ENCODE results near the gene E2F6.

E2F6 gene

GRCh38 chr2:11492244-11492643 lies 26.3 kb upstream of the E2F6 start:
- no peak for DNase-seq

GRCh38 chr2:11491348-11491933 lies 25.5 kb upstream of the E2F6 start:
- DNase-seq = no peak

GRCh38 chr2:11490194-11490593 lies 24.2 kb upstream of the E2F6 start:
- no peak for DNase-seq

DNA sequence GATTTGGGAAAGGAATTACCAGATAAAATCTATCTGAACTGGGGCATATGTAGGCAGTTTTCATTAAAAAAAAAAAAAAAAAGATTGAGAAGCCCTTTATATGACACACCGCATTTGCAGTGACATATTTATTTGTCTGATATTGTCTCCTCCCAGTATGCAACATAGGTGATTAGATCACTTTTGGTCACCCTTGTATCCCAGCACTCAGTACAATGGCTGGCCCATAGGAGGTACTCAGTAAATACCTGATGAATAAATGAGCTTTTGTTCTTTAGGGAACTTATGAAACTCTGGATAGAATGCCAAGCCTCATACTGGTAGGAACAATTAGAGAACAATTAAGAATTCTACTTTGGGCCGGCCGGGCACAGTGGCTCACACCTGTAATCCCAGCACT lies 22.8 kb upstream of the E2F6 start:
- no peak for DNase-seq

GRCh38 chr2:11483806-11484617 lies 18.1 kb upstream of the E2F6 start:
- peak; percentile 85 for DNase-seq

DNA sequence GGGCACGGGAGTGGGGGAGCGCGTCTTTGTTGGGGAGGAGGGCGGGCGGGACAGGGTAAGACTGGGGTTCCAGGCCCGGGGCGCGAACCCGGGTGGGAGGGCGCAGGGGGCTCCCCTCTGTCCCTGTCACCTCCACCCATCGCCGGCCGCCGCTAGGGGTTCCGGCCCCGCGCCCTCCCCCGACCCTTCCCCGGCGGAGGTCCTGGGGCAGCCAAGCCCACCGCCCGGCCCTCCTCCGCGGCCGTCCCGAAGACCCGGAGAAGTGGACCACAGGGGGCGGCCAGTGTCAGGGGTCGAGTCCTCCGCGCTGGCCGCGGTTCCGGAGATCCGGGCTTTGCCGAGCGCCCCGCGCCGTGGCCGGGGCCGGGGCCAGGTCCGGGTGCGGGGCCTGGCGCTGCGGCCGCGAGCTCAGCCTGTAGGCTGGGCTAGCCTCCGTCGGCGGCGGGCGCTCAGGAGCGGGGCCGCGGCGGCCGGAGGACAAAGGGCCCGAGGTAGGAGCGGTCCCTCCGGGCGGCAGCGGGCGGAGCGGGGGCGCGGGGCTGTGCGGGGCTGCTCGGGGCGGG lies 16.6 kb upstream of the E2F6 start:
- no peak for DNase-seq

GRCh38 chr2:11481789-11482472 lies 16.0 kb upstream of the E2F6 start:
- DNase-seq = no peak

GRCh38 chr2:11481426-11481788 lies 15.4 kb upstream of the E2F6 start:
- DNase-seq = no peak

DNA sequence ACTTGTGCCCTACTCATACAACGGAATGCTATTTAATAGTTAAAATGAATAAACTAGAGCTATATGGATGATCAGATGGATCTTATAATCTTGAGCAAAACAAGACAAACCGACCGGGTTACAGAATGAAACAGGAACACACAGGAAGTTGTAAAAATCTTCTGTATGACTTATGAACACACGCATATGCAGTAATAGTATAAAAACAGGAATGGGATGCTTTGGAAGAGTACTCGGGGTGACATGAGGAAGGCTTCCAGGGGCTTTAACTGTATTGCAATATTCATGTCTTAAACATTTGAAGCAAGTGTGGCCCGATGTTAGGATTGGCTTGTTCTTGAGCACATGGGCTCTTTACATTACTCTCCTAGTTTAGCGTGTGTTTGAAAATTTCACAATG lies 14.9 kb upstream of the E2F6 start:
- no peak for DNase-seq

GRCh38 chr2:11480406-11480805 lies 14.4 kb upstream of the E2F6 start:
- DNase-seq = no peak

- DNase-seq = no peak
Observed at GRCh38 chr2:11478899-11479605, 13.1 kb upstream of the E2F6 start.

DNA sequence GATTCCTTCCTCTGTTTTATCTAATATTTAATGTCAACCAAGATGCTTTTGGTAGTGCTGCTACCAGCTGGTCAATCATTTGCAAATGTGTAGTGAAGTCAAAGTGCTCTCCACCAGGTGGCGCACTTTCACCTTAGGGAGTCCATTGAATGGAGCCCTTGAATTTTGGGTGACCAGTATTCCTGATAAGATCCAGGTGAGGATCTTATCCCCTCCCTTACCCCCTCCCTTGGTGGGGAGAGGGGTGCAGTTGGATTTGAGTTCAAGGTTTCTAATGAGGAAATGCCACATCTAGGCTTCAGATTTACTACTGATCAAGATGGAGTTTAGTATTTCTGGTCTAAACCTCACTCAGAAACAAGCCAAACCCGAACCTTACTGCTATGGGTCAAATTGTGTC lies 12.0 kb upstream of the E2F6 start:
- peak; percentile 52 for DNase-seq

GRCh38 chr2:11473659-11474433 lies 7.9 kb upstream of the E2F6 start:
- no peak for DNase-seq

DNA sequence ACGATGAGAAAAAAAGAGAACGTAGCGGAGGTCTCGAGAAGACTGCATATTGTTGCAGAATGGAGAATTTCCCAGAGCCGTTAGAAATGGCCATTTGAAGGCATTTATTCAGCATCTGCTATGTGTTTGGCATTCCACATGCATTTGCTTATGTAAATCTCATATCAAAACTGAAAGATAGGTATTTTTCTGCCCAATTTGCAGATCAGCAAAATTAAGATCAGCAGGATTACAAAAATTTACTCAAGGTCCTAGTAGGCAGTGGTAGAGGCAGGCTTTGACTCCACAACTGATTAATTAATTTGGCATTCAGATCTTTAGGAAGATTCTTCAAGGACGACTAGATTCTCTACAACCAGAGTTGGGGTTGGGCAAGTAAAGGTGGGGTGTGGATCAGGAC lies 1.8 kb upstream of the E2F6 start:
- no peak for DNase-seq

DNA sequence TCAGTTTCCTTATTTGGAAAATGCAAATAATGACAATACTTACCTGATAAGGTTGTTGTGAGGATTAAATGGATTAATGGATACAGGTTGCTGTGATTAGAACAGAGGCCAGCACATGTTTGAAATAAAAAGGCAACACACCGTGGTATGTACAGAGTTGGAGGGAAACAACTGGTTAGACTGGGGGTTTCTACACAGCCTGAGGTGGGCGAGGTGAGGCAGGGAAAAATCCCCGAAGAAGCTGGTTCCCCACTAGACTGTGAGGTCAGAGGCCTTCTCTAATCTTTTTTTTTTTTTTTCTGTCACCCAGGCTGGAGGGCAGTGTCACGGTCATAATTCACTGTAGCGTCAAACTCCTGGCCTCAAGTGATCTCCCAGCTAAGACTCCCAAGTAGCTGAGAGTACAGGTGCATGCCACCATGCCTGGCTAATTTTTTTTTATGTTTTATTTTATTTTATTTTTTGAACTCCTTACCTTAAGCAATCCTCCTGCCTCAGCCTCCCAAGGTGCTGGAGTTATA lies 1.2 kb upstream of the E2F6 start:
- no peak for DNase-seq

DNA sequence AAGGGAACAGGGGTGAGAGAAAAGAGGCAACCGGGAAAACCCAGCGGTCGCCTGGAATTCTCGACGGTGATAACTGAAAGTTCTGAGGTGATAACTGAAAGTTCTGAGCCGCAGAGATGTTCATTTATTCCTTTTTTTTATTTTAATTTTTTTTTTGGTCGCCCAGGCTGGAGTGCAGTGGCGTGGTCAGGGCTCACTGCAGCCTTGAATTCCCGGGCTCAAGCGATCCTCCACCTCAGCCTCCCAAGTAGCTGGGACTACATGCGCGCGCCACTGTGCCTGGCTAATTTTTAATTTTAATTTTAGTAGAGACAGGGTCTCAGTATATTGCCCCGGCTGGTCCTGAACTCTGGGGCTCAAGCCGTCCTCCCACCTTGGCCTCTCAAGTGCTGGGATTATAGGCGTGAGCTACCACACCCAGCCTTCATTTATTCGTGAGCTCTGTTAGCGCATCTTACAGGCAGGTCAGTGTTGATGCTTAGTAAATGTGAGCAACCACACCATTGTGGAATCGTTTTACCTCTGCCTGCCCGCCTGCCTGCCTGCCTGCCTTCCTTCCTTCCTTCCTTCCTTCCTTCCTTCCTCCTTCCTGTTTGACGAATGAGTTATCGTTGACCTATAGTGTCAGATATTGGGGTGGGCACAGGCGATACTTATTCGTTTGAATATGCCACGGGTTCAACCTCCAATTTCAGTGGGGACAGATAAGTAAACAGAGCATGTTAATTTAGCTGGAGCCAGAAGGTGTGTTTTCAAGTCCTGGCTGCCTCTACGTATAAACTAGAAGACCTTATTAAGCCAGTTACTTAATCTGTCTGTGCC lies 557 bp upstream of the E2F6 start:
- DNase-seq = no peak

DNA sequence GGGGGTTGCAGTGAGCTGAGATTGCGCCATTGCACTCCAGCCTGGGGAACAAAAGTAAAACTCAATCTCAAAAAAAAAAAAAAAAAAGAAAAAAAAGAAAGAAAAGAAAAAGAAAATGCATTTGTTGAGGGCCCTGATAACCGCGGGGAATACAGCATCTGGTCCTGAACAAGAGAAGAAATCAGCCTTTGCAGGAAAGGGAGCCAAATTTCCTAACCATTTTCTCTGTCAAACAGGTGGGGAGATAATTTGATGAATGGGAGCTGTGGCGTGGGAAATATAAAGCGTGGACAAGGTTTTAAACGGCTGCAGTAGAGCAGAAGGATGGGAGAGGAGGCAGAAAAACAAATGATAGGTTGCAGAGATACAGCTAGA lies 864 bp downstream of the E2F6 start:
- DNase-seq = no peak

- DNase-seq = no peak
Observed at GRCh38 chr2:11459816-11460215, 6.1 kb downstream of the E2F6 start.

DNA sequence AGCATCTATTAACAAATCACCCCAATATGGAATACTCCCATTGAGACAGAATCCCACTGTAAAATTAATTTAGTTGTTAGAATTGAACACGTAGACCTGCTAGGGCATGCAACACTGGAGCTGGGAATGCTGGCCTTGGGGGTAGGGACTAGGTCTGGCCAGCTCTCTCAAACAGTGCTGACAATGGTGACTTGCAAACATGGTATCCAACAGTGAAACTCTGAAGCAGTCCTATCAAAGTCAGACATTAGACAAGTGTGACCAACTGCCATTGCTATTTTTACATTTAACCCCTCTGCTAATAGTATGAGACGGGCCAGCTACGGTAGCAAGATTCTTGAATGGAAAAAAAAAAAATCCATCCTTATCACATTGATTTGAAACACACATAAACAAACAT lies 7.2 kb downstream of the E2F6 start:
- no peak for DNase-seq

GRCh38 chr2:11457935-11458334 lies 8.0 kb downstream of the E2F6 start:
- DNase-seq = no peak

DNA sequence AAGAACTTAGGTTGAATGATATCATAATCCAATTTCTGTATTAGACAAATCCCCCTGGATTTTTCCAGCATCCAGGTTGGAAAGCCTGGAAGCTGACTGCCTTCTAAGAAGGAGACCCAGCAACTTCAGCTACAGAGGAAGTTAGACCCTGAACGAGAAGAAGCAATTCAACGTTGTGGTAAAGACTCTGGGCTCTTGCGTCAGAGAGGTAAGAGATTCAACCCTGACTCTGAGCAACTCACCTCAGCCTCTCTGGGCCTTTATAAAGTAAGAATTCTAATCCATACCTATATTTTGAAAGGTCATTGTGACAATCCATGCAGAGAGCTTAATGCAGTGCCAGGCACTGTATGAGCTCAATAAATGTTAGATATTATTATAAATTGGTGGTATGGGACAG lies 9.7 kb downstream of the E2F6 start:
- no peak for DNase-seq
